Mesenchymal stem cell (in vitro differentiated cells and primary cell): ENCODE results near the gene TSHZ3.

Source experiments
- DNase-seq: peaks from one replicate; pipeline ENCODE4 v3.0.0-alpha.2; 2013
- H2AFZ ChIP-seq: one replicate; pipeline ENCODE4 v1.6.1; 2013; ENCODE audit warnings: low read depth, mild to moderate bottlenecking, control low read depth, inconsistent platforms, low read length, moderate library complexity
- H2AK5ac ChIP-seq: 2 replicates; pipeline ENCODE4 v1.6.1; 2013; ENCODE audit warnings: low read length, moderate library complexity, mild to moderate bottlenecking, inconsistent platforms; ENCODE audit not compliant: severe bottlenecking
- H2BK120ac ChIP-seq: one replicate; pipeline ENCODE4 v1.6.1; 2013; ENCODE audit warnings: low read depth, mild to moderate bottlenecking, inconsistent platforms, low read length, moderate library complexity
- H2BK12ac ChIP-seq, 2 experiments: one replicate each; pipeline ENCODE4 v1.6.1; 2013; ENCODE audit warnings: inconsistent platforms in 2 of 2, low read length in 2 of 2, mild to moderate bottlenecking in 2 of 2, moderate library complexity in 2 of 2, control low read depth in 1 of 2
- H2BK15ac ChIP-seq: one replicate; pipeline ENCODE4 v1.6.1; 2013; ENCODE audit warnings: mild to moderate bottlenecking, low read depth, inconsistent platforms; ENCODE audit not compliant: poor library complexity, severe bottlenecking
- H2BK5ac ChIP-seq: 2 replicates; pipeline ENCODE4 v1.6.1; 2013; ENCODE audit warnings: low read depth, mild to moderate bottlenecking, low read length, control low read depth, inconsistent platforms; ENCODE audit not compliant: poor library complexity, severe bottlenecking
- H3K14ac ChIP-seq, 2 experiments: one replicate each; pipeline ENCODE4 v1.6.1; 2013; ENCODE audit warnings: inconsistent platforms in 2 of 2, low read length in 2 of 2, control low read depth in 1 of 2, mild to moderate bottlenecking in 1 of 2, moderate library complexity in 1 of 2
- H3K18ac ChIP-seq, 2 experiments: one replicate each; pipeline ENCODE4 v1.6.1; 2013; ENCODE audit warnings: inconsistent platforms in 2 of 2, low read length in 2 of 2, control low read depth in 1 of 2, low read depth in 1 of 2, mild to moderate bottlenecking in 1 of 2
- H3K23ac ChIP-seq, 2 experiments: one replicate each; pipeline ENCODE4 v1.6.1; 2013; ENCODE audit warnings: inconsistent platforms in 2 of 2, low read length in 2 of 2, mild to moderate bottlenecking in 2 of 2, moderate library complexity in 2 of 2, control low read depth in 1 of 2
- H3K27ac ChIP-seq: 2 replicates; pipeline ENCODE4 v1.5.1; 2013; ENCODE audit warnings: mild to moderate bottlenecking, moderate library complexity, low read length, control low read depth, inconsistent platforms; ENCODE audit not compliant: poor library complexity, severe bottlenecking
- H3K27me3 ChIP-seq, 2 experiments: 2 replicates each; pipeline versions ENCODE4 v1.6.1 to v1.7.0; 2013; ENCODE audit warnings: low read length in 2 of 2, mild to moderate bottlenecking in 2 of 2, moderate library complexity in 2 of 2, control low read depth in 1 of 2, inconsistent platforms in 1 of 2; ENCODE audit not compliant: control insufficient read depth in 1 of 2, insufficient read depth in 1 of 2
- H3K36me3 ChIP-seq, 2 experiments: 2 replicates each; pipeline versions ENCODE4 v1.6.1 to v1.7.0; 2013; ENCODE audit warnings: low read length in 2 of 2, control low read depth in 1 of 2, inconsistent platforms in 1 of 2, low read depth in 1 of 2, mild to moderate bottlenecking in 1 of 2; ENCODE audit not compliant: insufficient read depth in 2 of 2, control insufficient read depth in 1 of 2
- H3K4ac ChIP-seq, 2 experiments: one replicate each; pipeline ENCODE4 v1.6.1; 2013; ENCODE audit warnings: inconsistent platforms in 2 of 2, low read length in 2 of 2, mild to moderate bottlenecking in 2 of 2, moderate library complexity in 2 of 2, control low read depth in 1 of 2, low read depth in 1 of 2
- H3K4me1 ChIP-seq: 2 replicates; pipeline ENCODE4 v1.6.1; 2013; ENCODE audit warnings: low read depth, low read length, control low read depth; ENCODE audit not compliant: control insufficient read depth, insufficient read depth
- H3K4me2 ChIP-seq: 2 replicates; pipeline ENCODE4 v1.6.1; 2013; ENCODE audit warnings: low read length, mild to moderate bottlenecking, inconsistent platforms; ENCODE audit not compliant: poor library complexity, severe bottlenecking
- H3K4me3 ChIP-seq, 2 experiments: 2 replicates each; pipeline versions ENCODE4 v1.5.1 to v1.7.0; 2013; ENCODE audit warnings: low read length in 2 of 2, mild to moderate bottlenecking in 2 of 2, control low read depth in 1 of 2, low read depth in 1 of 2; ENCODE audit not compliant: insufficient read depth in 1 of 2
- H3K79me1 ChIP-seq: replicated peaks from 2 replicates; pipeline ENCODE4 v1.6.1; 2013; ENCODE audit warnings: mild to moderate bottlenecking, control low read depth, low read length, inconsistent platforms; ENCODE audit not compliant: poor library complexity, severe bottlenecking
- H3K9ac ChIP-seq: 2 replicates; pipeline ENCODE4 v1.7.0; 2013; ENCODE audit warnings: mild to moderate bottlenecking, low read length, moderate library complexity
- H3K9me3 ChIP-seq: 2 replicates; pipeline ENCODE4 v1.7.0; 2013; ENCODE audit warnings: mild to moderate bottlenecking, low read length; ENCODE audit not compliant: control insufficient read depth
- H4K8ac ChIP-seq: one replicate; pipeline ENCODE4 v1.6.1; 2013; ENCODE audit warnings: inconsistent platforms, mild to moderate bottlenecking, low read length, moderate library complexity
- H4K91ac ChIP-seq: one replicate; pipeline ENCODE4 v1.6.1; 2013; ENCODE audit warnings: mild to moderate bottlenecking, low read length, inconsistent platforms
- WGBS: methylation state at CpG from one replicate; pipeline ENCODE4 v1.1.7; 2013; ENCODE audit warnings: mixed read lengths; 5-methylcytosine and 5-hydroxymethylcytosine counted together

Gene TSHZ3

DNA sequence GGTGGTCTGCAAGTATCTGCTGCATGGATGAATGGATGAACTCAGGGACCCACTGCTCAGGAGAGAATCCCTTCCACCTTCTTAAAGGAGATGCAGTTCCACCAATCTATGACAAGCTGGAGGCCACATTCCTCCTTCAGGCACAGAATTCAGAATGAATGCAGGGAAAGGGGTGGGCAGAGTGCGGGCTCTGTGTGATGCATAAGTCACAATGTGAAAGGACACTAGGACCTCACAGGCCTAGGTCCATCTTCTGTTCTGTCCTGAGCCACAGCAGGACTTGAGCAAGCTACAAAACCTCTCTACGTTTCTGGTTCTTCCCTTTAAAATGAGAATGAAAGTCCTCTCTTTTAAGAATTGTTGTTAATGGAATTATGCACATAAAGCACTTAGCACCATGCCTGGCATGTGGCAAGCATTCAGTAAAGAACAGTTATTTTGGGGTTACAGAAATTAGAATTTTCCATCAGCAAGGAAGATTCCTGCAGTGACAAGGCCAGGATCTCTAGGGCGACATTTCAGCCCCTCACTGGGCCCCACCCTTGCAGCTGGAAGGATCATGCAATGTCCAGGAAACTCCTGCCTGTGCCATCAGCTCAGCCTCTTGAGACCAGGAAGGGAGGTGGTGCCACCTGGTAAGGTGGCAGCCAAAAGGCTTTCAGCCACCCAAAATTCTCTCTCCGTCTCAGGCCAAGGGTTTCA lies 38.7 kb downstream of the TSHZ3 start:
- H2BK120ac ChIP-seq, result no peak overlapping the region
- no peak overlapping the region for H3K4ac ChIP-seq
- H2BK12ac ChIP-seq, result no peak overlapping the region
- peak overlapping the region; percentile 83 for H3K9ac ChIP-seq
- no peak overlapping the region for H2BK15ac ChIP-seq
- DNase-seq, result no peak
- 95% methylated on average over 2 of the region's 4 CpGs for WGBS
- H3K14ac ChIP-seq, result no peak overlapping the region
- no peak overlapping the region for H3K4me3 ChIP-seq
- no peak overlapping the region for H3K23ac ChIP-seq
- no peak overlapping the region for H2AFZ ChIP-seq
- no peak overlapping the region for H3K18ac ChIP-seq
- no peaks in the 10 kb centered on the region for H3K9me3 ChIP-seq
- peaks cover 52% of the 10 kb centered on the region for H3K79me1 ChIP-seq
- peaks cover 16% of the 10 kb centered on the region for H3K4me1 ChIP-seq
- no peak overlapping the region for H2BK5ac ChIP-seq
- no peak overlapping the region for H2AK5ac ChIP-seq
- H3K4me2 ChIP-seq, result no peak overlapping the region
- no peak overlapping the region for H3K27ac ChIP-seq
- H3K36me3 ChIP-seq, result peaks cover 51% of the 10 kb centered on the region in 2 experiments
- H4K8ac ChIP-seq, result no peak overlapping the region
- peak overlapping the region; percentile 27 for H4K91ac ChIP-seq
- H3K27me3 ChIP-seq, result no peaks in the 10 kb centered on the region

DNA sequence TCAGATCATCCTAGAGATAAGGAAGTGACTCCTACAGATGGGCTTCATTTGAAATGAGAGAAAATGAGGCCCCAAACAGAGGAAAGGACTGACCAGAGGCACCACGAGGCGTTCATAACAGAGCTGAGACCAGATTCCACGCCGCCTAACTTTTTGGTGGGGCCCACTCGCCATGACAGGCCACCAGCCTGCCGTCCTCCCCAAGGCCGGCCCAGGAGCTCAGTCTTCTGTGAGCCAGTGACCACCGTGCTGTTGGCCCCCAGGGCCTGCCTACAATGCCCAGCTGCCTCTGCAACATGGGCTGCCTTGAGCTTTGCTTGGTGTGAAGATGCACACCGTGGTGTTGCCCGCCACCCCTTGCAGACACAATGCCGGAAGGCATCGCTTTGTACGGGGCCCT lies 40.5 kb downstream of the TSHZ3 start:
- H3K14ac ChIP-seq, result no peak overlapping the region
- H3K27me3 ChIP-seq, result no peaks in the 10 kb centered on the region
- 98% methylated on average over 13 of the region's 13 CpGs for WGBS
- H3K9ac ChIP-seq, result no peak overlapping the region
- no peak overlapping the region for H3K23ac ChIP-seq
- H3K9me3 ChIP-seq, result no peaks in the 10 kb centered on the region
- H2BK120ac ChIP-seq, result no peak overlapping the region
- no peak overlapping the region for H2AFZ ChIP-seq
- no peak overlapping the region for H2BK15ac ChIP-seq
- no peak overlapping the region for H3K4me2 ChIP-seq
- H2BK5ac ChIP-seq, result no peak overlapping the region
- H4K8ac ChIP-seq, result no peak overlapping the region
- no peak overlapping the region for H4K91ac ChIP-seq
- no peak overlapping the region for H3K4ac ChIP-seq
- no peak overlapping the region for H3K4me3 ChIP-seq
- no peak overlapping the region for H2AK5ac ChIP-seq
- no peak overlapping the region for H2BK12ac ChIP-seq
- peaks cover 47% of the 10 kb centered on the region for H3K79me1 ChIP-seq
- H3K4me1 ChIP-seq, result peaks cover 9% of the 10 kb centered on the region
- no peak overlapping the region for H3K18ac ChIP-seq
- H3K27ac ChIP-seq, result no peak overlapping the region
- no peak for DNase-seq
- H3K36me3 ChIP-seq, result peaks cover 39 to 47% of the 10 kb centered on the region in 2 experiments

DNA sequence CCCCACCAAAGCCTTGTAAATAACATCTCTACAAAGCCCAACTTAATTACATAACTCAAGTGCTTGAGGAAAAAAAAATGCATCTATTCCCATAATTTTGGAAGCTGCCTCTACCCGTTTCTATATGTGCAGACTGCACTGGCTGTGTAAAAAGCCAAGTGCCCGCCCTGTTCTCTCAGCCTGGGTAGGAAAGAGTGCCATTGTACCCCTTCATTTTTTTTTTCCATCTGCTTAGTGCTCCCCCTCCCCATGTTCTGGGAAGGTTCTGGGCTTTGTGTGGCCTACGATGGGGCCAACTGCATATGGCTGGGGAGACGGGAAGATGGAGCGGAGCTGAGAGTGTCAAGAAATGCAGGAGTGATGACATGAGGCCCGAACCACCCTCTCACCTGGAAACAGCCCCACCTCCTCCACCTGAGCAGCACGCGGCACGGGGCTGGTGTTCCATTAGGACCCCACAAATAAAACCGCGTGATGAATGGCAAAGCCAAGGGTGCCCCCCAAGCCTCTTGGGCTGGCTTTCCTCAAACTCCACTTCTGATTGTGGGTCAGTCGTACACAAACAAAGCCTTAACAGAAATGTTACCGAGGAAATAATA lies 42.1 kb downstream of the TSHZ3 start:
- Histone ChIP-seq H4K91ac (no peak overlapping the region), H3K4me1 (peaks cover 10% of the 10 kb centered on the region), H3K79me1 (peaks cover 47% of the 10 kb centered on the region), H3K4ac (no peak overlapping the region), H2AK5ac (no peak overlapping the region), H3K27ac (no peak overlapping the region), H4K8ac (no peak overlapping the region), H3K18ac (no peak overlapping the region), H2AFZ (no peak overlapping the region), H3K4me2 (no peak overlapping the region), H2BK120ac (no peak overlapping the region), H3K36me3 (peaks cover 37 to 39% of the 10 kb centered on the region in 2 experiments), H3K9me3 (no peaks in the 10 kb centered on the region), H2BK5ac (no peak overlapping the region), H3K14ac (no peak overlapping the region), H3K27me3 (no peaks in the 10 kb centered on the region), H2BK12ac (no peak overlapping the region), H2BK15ac (no peak overlapping the region), H3K9ac (no peak overlapping the region), H3K4me3 (no peak overlapping the region), H3K23ac (no peak overlapping the region)
- WGBS, result 91% methylated on average over 13 of the region's 13 CpGs
- DNase-seq, result no peak

DNA sequence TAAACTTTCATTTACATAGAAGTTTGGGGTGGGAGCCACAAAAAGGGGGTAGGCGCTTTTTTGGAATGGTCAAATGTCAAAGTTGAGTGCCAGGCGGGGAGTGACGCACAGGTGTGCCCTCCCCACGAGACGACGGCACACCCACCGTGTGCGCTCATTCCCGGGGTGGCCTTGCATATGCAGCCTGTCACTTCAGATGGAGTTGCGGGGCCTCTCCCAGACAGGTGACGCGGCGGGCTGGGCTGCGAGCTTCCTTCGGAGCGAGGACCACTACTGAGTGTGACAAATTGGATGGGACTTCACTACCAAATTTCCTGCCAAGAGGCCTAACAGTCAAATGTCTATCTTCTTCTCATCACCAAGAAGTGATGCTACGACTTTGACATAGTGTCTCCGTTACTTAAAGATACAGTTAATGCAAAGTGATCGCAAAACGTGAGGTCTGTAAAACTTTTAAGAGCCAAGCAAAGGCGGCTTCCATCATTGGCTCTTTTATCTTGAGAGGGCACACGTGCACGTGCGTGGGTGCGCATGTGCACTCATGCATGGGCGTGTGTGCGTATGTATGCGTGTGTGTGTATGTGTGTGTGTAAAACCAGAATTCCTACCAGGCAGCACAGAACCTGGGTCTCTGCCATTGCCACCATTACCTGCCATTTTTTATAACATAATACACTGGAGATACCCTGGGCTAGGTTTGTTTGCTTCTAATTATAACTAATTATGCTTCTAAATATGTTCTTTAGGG lies 43.1 kb downstream of the TSHZ3 start:
- Histone ChIP-seq H3K79me1 (peaks cover 47% of the 10 kb centered on the region), H4K91ac (no peak overlapping the region), H2AFZ (no peak overlapping the region), H4K8ac (no peak overlapping the region), H2BK5ac (no peak overlapping the region), H3K14ac (no peak overlapping the region), H2BK120ac (no peak overlapping the region), H3K4me1 (peaks cover 8% of the 10 kb centered on the region), H3K4me3 (no peak overlapping the region), H3K9me3 (no peaks in the 10 kb centered on the region), H3K23ac (peak overlapping the region in 1 of 2 experiments; percentile 26), H3K18ac (no peak overlapping the region), H2BK15ac (no peak overlapping the region), H3K4ac (no peak overlapping the region), H3K4me2 (no peak overlapping the region), H3K9ac (no peak overlapping the region), H2AK5ac (no peak overlapping the region), H3K27ac (no peak overlapping the region), H3K27me3 (no peaks in the 10 kb centered on the region), H2BK12ac (no peak overlapping the region), H3K36me3 (peaks cover 36% of the 10 kb centered on the region in 2 experiments)
- 96% methylated on average over 25 of the region's 28 CpGs for WGBS
- no peak for DNase-seq
